Erythroblast (primary cell): ENCODE data around the gene CCM2.

Source experiments
- GATA1 ChIP-seq: IDR thresholded peaks from 2 replicates; pipeline ENCODE4 v1.6.1; 2011; ENCODE audit warnings: low read depth, mild to moderate bottlenecking, control low read depth, low read length, moderate library complexity
- POLR2A ChIP-seq: IDR thresholded peaks from 2 replicates; pipeline ENCODE4 v1.6.1; 2011; ENCODE audit warnings: mild to moderate bottlenecking, low read length

GRCh38 chr7:45035371-45035770, 35.4 kb downstream of the CCM2 start:
- TF ChIP-seq POLR2A (no peak), GATA1 (no peak)
